ENCODE measurements around the gene CYLD. TPM values are rescaled to one million over a fixed set of nuclear protein-coding genes. Genes with fewer than 3 reads are reported as not detected.
A peak's percentile ranks its signal among the peaks of the same experiment; 100 is the strongest.

Gene CYLD
- total and polyA plus RNA-seq, 10 of the 15 experiments (the other 5 are each of a cell fraction or from before 2014, with no cell fraction given): 19.2 to 106 (median 46.1) TPM

GRCh38 chr16:50741781-50742575 is at the start of gene CYLD (continued):
- TF ChIP-seq, protein P1, sequence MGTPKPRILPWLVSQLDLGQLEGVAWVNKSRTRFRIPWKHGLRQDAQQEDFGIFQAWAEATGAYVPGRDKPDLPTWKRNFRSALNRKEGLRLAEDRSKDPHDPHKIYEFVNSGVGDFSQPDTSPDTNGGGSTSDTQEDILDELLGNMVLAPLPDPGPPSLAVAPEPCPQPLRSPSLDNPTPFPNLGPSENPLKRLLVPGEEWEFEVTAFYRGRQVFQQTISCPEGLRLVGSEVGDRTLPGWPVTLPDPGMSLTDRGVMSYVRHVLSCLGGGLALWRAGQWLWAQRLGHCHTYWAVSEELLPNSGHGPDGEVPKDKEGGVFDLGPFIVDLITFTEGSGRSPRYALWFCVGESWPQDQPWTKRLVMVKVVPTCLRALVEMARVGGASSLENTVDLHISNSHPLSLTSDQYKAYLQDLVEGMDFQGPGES (IDR thresholded peaks at IDR 0.05): peak; percentile 88
- TF ChIP-seq MYC (IDR thresholded peaks at IDR 0.05; ENCODE audit: insufficient read depth, insufficient read length, insufficient replicate concordance, low read length, severe bottlenecking) (peak; percentile 46), BHLHE40 (IDR thresholded peaks at IDR 0.05; ENCODE audit: borderline replicate concordance in 1 of 2, low read depth in 2 of 2, low read length in 1 of 2) (peak; percentile 18 to 62; a peak in 2 of 4 replicates), BACH1 (IDR thresholded peaks at IDR 0.05; ENCODE audit: borderline replicate concordance) (peak; percentile 85), GABPA (IDR thresholded peaks at IDR 0.05; ENCODE audit: low read depth) (peak; percentile 46; the same call in 1 of the 2 replicates), ATF7 (IDR thresholded peaks at IDR 0.05; ENCODE audit: low read depth) (peak; percentile 51), SMAD5 (IDR thresholded peaks at IDR 0.05; ENCODE audit: low read depth) (0 out of 2 replicates have a peak, but pooled peaks have one; percentile 29), ZNF274 (IDR thresholded peaks at IDR 0.05; ENCODE audit: insufficient read depth, insufficient read length) (no peak), HDGF (IDR thresholded peaks at IDR 0.05) (peak; percentile 99), E4F1 (IDR thresholded peaks at IDR 0.05; ENCODE audit: borderline replicate concordance, partially characterized antibody) (peak; percentile 53), SIX5 (IDR thresholded peaks at IDR 0.05; ENCODE audit: low read depth, low read length, severe bottlenecking) (peak; percentile 53), STAT1 (conservative IDR thresholded peaks at IDR 0.05) (no peak), SRF (IDR thresholded peaks at IDR 0.05; ENCODE audit: low read depth in 2 of 2, low read length in 2 of 2) (peak in 1 of 2 experiments; percentile 49; a peak in 1 of 4 replicates), ZSCAN29 (IDR thresholded peaks at IDR 0.05) (no peak), EP300 (IDR thresholded peaks at IDR 0.05; ENCODE audit: borderline replicate concordance in 1 of 2, control insufficient read depth in 1 of 2, low read depth in 2 of 2, low read length in 2 of 2) (no peak), ZNF384 (IDR thresholded peaks at IDR 0.05; ENCODE audit: borderline replicate concordance, low read depth, low read length) (no peak), CHD2 (IDR thresholded peaks at IDR 0.05; ENCODE audit: borderline replicate concordance, low read depth, low read length) (peak; percentile 94), HCFC1 (IDR thresholded peaks at IDR 0.05; ENCODE audit: low read length) (peak; percentile 45; the same call in 1 of the 2 replicates), NR2C1 (IDR thresholded peaks at IDR 0.05) (peak; percentile 45)
- TF ChIP-seq, protein P2, sequence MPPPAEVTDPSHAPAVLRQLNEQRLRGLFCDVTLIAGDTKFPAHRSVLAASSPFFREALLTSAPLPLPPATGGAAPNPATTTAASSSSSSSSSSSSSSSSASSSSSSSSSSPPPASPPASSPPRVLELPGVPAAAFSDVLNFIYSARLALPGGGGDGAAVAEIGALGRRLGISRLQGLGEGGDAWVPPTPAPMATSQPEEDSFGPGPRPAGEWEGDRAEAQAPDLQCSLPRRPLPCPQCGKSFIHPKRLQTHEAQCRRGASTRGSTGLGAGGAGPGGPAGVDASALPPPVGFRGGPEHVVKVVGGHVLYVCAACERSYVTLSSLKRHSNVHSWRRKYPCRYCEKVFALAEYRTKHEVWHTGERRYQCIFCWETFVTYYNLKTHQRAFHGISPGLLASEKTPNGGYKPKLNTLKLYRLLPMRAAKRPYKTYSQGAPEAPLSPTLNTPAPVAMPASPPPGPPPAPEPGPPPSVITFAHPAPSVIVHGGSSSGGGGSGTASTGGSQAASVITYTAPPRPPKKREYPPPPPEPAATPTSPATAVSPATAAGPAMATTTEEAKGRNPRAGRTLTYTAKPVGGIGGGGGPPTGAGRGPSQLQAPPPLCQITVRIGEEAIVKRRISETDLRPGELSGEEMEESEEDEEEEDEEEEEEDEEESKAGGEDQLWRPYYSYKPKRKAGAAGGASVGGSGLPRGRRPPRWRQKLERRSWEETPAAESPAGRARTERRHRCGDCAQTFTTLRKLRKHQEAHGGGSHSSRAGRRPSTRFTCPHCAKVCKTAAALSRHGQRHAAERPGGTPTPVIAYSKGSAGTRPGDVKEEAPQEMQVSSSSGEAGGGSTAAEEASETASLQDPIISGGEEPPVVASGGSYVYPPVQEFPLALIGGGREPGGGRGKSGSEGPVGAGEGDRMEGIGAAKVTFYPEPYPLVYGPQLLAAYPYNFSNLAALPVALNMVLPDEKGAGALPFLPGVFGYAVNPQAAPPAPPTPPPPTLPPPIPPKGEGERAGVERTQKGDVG (CRISPR knock-in tag; IDR thresholded peaks at IDR 0.05): no peak
